ENCODE results near the gene SLAMF8. TPM values are rescaled to one million over a fixed set of nuclear protein-coding genes. Genes with fewer than 3 reads are reported as not detected.

Gene SLAMF8
- total RNA-seq, 1 donor from 2014 or later, result 1.5 TPM

- no peaks in the 10 kb centered on the region for H3K9me3 ChIP-seq
- H3K36me3 ChIP-seq, result no peaks in the 10 kb centered on the region
- no peak for DNase-seq (ENCODE audit: extremely low spot score in 2 of 2)
- no peaks in the 10 kb centered on the region for H3K4me1 ChIP-seq
- no peak overlapping the region for H3K27ac ChIP-seq
- H3K4me3 ChIP-seq, result no peak overlapping the region
- TF ChIP-seq CTCF (IDR thresholded peaks at IDR 0.05), result no peak
- no peaks in the 10 kb centered on the region for H3K27me3 ChIP-seq
- intact Hi-C loops (cut with DNase I), result no loop called here
Measured at GRCh38 chr1:159838715-159839114, 12.0 kb downstream of the SLAMF8 start.

GRCh38 chr1:159839116-159839849, 12.6 kb downstream of the SLAMF8 start:
- Histone ChIP-seq H3K27me3 (no peaks in the 10 kb centered on the region), H3K9me3 (no peaks in the 10 kb centered on the region), H3K36me3 (no peaks in the 10 kb centered on the region), H3K4me1 (no peaks in the 10 kb centered on the region), H3K27ac (no peak overlapping the region), H3K4me3 (no peak overlapping the region)
- TF ChIP-seq POLR2AphosphoS5 (IDR thresholded peaks at IDR 0.05; ENCODE audit: insufficient read depth in 1 of 2, low read depth in 1 of 2), result no peak
- no peak for TF ChIP-seq POLR2A (IDR thresholded peaks at IDR 0.05)
- no peak for DNase-seq (ENCODE audit: extremely low spot score in 2 of 2)
- intact Hi-C loops (cut with DNase I), result no loop called here

DNA sequence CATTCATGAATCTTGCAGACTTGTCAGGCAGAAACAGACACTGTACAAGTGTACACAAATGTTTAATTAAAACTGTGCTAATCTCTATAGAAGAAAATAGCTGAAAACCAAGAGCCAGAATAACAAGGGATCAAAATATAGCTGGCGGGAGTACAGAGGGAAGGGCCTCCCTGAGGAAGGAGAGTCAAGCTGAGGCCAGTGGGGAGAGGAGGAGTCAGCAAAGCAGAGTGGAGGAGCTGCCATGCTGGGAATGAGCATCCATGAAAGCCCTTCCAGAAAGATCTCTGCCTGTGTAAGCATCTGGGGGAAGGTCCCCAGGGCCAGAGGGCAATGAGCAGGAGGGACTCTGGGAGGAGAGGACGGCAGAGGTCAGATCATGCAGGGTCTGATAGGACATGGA, 15.1 kb downstream of the SLAMF8 start:
- no peak for DNase-seq (ENCODE audit: extremely low spot score in 2 of 2)
- intact Hi-C loops (cut with DNase I), result no loop called here
- Histone ChIP-seq H3K27ac (no peak overlapping the region), H3K27me3 (no peaks in the 10 kb centered on the region), H3K4me1 (no peaks in the 10 kb centered on the region), H3K9me3 (no peaks in the 10 kb centered on the region), H3K36me3 (no peaks in the 10 kb centered on the region), H3K4me3 (no peak overlapping the region)
- TF ChIP-seq POLR2AphosphoS5 (IDR thresholded peaks at IDR 0.05; ENCODE audit: insufficient read depth in 1 of 2, low read depth in 1 of 2), result no peak
- no peak for TF ChIP-seq CTCF (IDR thresholded peaks at IDR 0.05)
- TF ChIP-seq POLR2A (IDR thresholded peaks at IDR 0.05), result no peak

- TF ChIP-seq POLR2AphosphoS5 (IDR thresholded peaks at IDR 0.05; ENCODE audit: insufficient read depth in 1 of 2, low read depth in 1 of 2) (no peak), CTCF (IDR thresholded peaks at IDR 0.05) (no peak), POLR2A (IDR thresholded peaks at IDR 0.05) (no peak)
- Histone ChIP-seq H3K27ac (no peak overlapping the region), H3K36me3 (no peaks in the 10 kb centered on the region), H3K4me3 (no peak overlapping the region), H3K4me1 (no peaks in the 10 kb centered on the region), H3K9me3 (no peaks in the 10 kb centered on the region), H3K27me3 (no peaks in the 10 kb centered on the region)
- intact Hi-C loops (cut with DNase I), result no loop called here
- DNase-seq (ENCODE audit: extremely low spot score in 2 of 2), result no peak
Measured at GRCh38 chr1:159843459-159843858, 16.8 kb downstream of the SLAMF8 start.

GRCh38 chr1:159845751-159846629, 19.3 kb downstream of the SLAMF8 start:
- DNase-seq (ENCODE audit: extremely low spot score in 2 of 2), result no peak
- Histone ChIP-seq H3K27me3 (no peaks in the 10 kb centered on the region), H3K4me3 (no peak overlapping the region), H3K36me3 (no peaks in the 10 kb centered on the region), H3K9me3 (no peaks in the 10 kb centered on the region), H3K27ac (no peak overlapping the region), H3K4me1 (peaks cover 8% of the 10 kb centered on the region)
- no peak for TF ChIP-seq POLR2AphosphoS5 (IDR thresholded peaks at IDR 0.05; ENCODE audit: insufficient read depth in 1 of 2, low read depth in 1 of 2)
- TF ChIP-seq POLR2A (IDR thresholded peaks at IDR 0.05), result no peak
- no peak for TF ChIP-seq CTCF (IDR thresholded peaks at IDR 0.05)
- intact Hi-C loops (cut with DNase I), result no loop called here

Data from vagina (tissue), 2 donors.